HEK293T (cell line): Measurements from ENCODE around the gene PCBP3.
"Not testable (repeated sequence)": the region's sequence is repeated elsewhere in the genome, so short reads cannot be mapped to it uniquely, and the experiment has no call there.

Experiments
- CTCF ChIA-PET: fragments of 350-600 bp; formaldehyde crosslinking; extraction: SDS; loops from one replicate; lab custom pipeline; 2021; ENCODE audit warnings: antibody characterized with exemption, inconsistent platforms; lab: Yijun Ruan, JAX
- POLR2A ChIA-PET: fragments of 350-600 bp; formaldehyde crosslinking; extraction: SDS; loops from one replicate; lab custom pipeline; 2020; ENCODE audit warnings: antibody characterized with exemption, inconsistent platforms; lab: Yijun Ruan, JAX
- DNase-seq: peaks from one replicate; pipeline ENCODE4 v3.0.0; 2012; ENCODE audit warnings: mixed read lengths; ENCODE audit errors: extremely low spot score
- ARNT ChIP-seq: fragments of 450-650 bp; IDR thresholded peaks from 2 replicates; pipeline ENCODE4 v1.6.1; 2017; ENCODE audit warnings: mild to moderate bottlenecking
- BHLHE40 ChIP-seq: fragments of 450-650 bp; IDR thresholded peaks from 2 replicates; pipeline ENCODE4 v1.6.1; 2016; ENCODE audit warnings: mild to moderate bottlenecking, moderate library complexity, borderline replicate concordance
- CTBP1 ChIP-seq: fragments of 450-650 bp; IDR thresholded peaks from 2 replicates; pipeline ENCODE4 v1.6.1; 2016; ENCODE audit warnings: borderline replicate concordance
- ELF4 ChIP-seq: fragments of 450-650 bp; IDR thresholded peaks from 2 replicates; pipeline ENCODE4 v1.6.1; 2017; ENCODE audit warnings: antibody characterized with exemption
- FOXA1 ChIP-seq: fragments of 450-650 bp; IDR thresholded peaks from 2 replicates; pipeline ENCODE4 v1.6.1; 2016; ENCODE audit warnings: mild to moderate bottlenecking
- FOXK2 ChIP-seq: fragments of 450-650 bp; IDR thresholded peaks from 2 replicates; pipeline ENCODE4 v1.6.1; 2016; ENCODE audit warnings: mild to moderate bottlenecking
- FOXM1 ChIP-seq: fragments of 450-650 bp; IDR thresholded peaks from 2 replicates; pipeline ENCODE4 v1.6.1; 2017; ENCODE audit warnings: mild to moderate bottlenecking, borderline replicate concordance
- HDGF ChIP-seq: fragments of 450-650 bp; IDR thresholded peaks from 2 replicates; pipeline ENCODE4 v1.6.1; 2017; ENCODE audit warnings: antibody characterized with exemption, borderline replicate concordance
- L3MBTL2 ChIP-seq: fragments of 450-650 bp; conservative IDR thresholded peaks from 2 replicates; pipeline ENCODE4 v1.6.1; 2016; ENCODE audit warnings: mild to moderate bottlenecking
- LEF1 ChIP-seq: fragments of 450-650 bp; IDR thresholded peaks from 2 replicates; pipeline ENCODE4 v1.6.1; 2017; ENCODE audit warnings: mild to moderate bottlenecking, borderline replicate concordance
- NFRKB ChIP-seq: fragments of 450-650 bp; IDR thresholded peaks from 2 replicates; pipeline ENCODE4 v1.6.1; 2016; ENCODE audit warnings: mild to moderate bottlenecking, moderate library complexity
- SP1 ChIP-seq: fragments of 450-650 bp; IDR thresholded peaks from 2 replicates; pipeline ENCODE4 v1.6.1; 2017
- SUZ12 ChIP-seq: fragments of 450-650 bp; IDR thresholded peaks from 2 replicates; pipeline ENCODE4 v1.6.1; 2016; ENCODE audit warnings: mild to moderate bottlenecking
- TARDBP ChIP-seq: fragments of 450-650 bp; IDR thresholded peaks from 2 replicates; pipeline ENCODE4 v1.6.1; 2016
- ZNF384 ChIP-seq: fragments of 450-650 bp; IDR thresholded peaks from 2 replicates; pipeline ENCODE4 v1.6.1; 2016
- TF ChIP-seq, protein P1 (sequence below): fragments of 450-650 bp; IDR thresholded peaks from 2 replicates; pipeline ENCODE4 v1.6.1; 2016

Gene PCBP3

GRCh38 chr21:45831991-45832740 is 188.6 kb downstream of the PCBP3 start:
- no peak for DNase-seq
- no peak for TF ChIP-seq L3MBTL2
- ChIA-PET CTCF (interaction anchor here (1.1 kb wide), 1 partner anchor 15 kb away, joined by 3 read pairs; no protein-coding TSS in a partner anchor), POLR2A (no interaction called here)

GRCh38 chr21:45832741-45833235 is 189.3 kb downstream of the PCBP3 start:
- CTCF ChIA-PET, POLR2A ChIA-PET, DNase-seq: not testable (repeated sequence)

GRCh38 chr21:45833414-45833813 is 189.9 kb downstream of the PCBP3 start:
- ChIA-PET CTCF (no interaction called here), POLR2A (no interaction called here)
- no peak for DNase-seq
- TF ChIP-seq NFRKB: no peak
- TF ChIP-seq FOXM1: no peak
- no peak for TF ChIP-seq SUZ12
- TF ChIP-seq ARNT: no peak
- no peak for TF ChIP-seq SP1

DNA sequence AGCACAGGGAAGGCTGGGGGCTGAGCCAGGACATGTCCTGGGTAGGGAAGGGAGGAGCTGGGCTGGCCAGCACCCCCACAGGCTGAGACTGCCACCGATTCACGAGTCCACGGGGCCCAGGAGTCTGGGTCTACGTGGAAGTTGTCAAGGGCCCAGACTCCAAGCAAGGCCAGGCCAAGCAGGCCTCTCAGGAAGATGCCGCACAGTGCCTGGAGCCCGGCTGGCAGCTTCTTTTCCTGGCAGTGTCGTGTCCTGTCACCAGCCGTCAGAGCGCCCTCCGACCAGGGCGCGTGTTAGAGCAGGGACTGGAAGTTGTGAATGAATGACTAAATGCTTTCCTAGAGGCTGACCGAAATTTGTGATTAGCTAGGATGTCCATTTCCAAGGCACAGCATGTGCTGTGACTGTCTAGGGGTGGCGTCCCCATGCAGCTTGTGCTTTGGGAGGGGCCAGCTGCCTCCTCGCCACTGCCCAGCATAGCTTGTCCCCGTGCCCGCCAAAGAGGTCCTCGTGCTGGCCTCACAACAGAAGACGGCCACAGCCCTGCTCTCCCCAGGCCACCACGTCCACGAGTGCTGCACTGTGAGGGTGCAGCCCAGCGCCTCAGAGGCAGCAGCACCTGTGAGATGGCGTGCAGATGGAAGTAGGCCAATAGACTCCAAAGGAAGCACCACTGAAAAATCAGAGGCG is 190.6 kb downstream of the PCBP3 start:
- no peak for DNase-seq
- ChIA-PET CTCF (no interaction called here), POLR2A (no interaction called here)
- TF ChIP-seq ARNT (no peak), HDGF (no peak), ELF4 (no peak), FOXA1 (no peak), FOXM1 (no peak), BHLHE40 (no peak), FOXK2 (no peak), CTBP1 (no peak), NFRKB (no peak), SUZ12 (no peak), ZNF384 (no peak), SP1 (no peak), LEF1 (no peak), L3MBTL2 (no peak), TARDBP (no peak)
- TF ChIP-seq, protein P1, sequence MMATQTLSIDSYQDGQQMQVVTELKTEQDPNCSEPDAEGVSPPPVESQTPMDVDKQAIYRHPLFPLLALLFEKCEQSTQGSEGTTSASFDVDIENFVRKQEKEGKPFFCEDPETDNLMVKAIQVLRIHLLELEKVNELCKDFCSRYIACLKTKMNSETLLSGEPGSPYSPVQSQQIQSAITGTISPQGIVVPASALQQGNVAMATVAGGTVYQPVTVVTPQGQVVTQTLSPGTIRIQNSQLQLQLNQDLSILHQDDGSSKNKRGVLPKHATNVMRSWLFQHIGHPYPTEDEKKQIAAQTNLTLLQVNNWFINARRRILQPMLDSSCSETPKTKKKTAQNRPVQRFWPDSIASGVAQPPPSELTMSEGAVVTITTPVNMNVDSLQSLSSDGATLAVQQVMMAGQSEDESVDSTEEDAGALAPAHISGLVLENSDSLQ: no peak

DNA sequence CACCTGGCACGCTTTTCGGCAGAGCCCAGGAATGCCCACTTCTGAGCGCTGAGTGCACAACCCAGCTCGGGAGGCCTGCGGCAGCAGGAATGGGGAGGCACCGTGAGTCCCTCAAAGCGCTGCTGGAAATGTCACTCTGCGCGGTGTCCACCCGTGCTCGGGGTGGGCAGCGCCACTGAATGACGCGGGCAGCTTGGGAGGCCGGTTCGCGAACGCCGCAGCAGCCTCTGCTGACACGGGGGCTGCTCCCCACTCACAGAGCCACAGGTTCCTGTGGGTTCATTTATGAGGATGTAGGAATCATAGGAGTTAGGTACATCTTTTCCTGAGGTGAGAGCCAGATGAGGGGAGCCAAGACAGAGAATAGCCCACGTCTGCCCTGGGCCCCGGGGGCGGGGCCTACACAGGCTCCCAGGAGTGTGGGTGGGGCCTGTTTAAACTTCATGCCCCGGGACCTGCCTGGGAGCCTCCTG is 191.3 kb downstream of the PCBP3 start:
- ChIA-PET POLR2A (no interaction called here), CTCF (no interaction called here)
- no peak for DNase-seq
- no peak for TF ChIP-seq ARNT
- TF ChIP-seq, protein P1: no peak
- TF ChIP-seq HDGF: no peak
- no peak for TF ChIP-seq CTBP1
- TF ChIP-seq BHLHE40: no peak
- no peak for TF ChIP-seq TARDBP
- TF ChIP-seq ELF4: no peak
- TF ChIP-seq L3MBTL2: no peak
- no peak for TF ChIP-seq FOXK2
- no peak for TF ChIP-seq LEF1
- no peak for TF ChIP-seq FOXA1
- TF ChIP-seq SP1: no peak
- no peak for TF ChIP-seq NFRKB
- no peak for TF ChIP-seq SUZ12
- no peak for TF ChIP-seq ZNF384

GRCh38 chr21:45835301-45836267 is 192.1 kb downstream of the PCBP3 start:
- POLR2A ChIA-PET: no interaction called here
- no peak for DNase-seq
- no peak for TF ChIP-seq BHLHE40
- no peak for TF ChIP-seq SUZ12
- no peak for TF ChIP-seq ARNT
- no peak for TF ChIP-seq SP1
- no peak for TF ChIP-seq HDGF
- no peak for TF ChIP-seq NFRKB
- no peak for TF ChIP-seq TARDBP
- TF ChIP-seq ZNF384: no peak
- no peak for TF ChIP-seq L3MBTL2
- TF ChIP-seq ELF4: no peak
- no peak for TF ChIP-seq FOXM1
- no peak for TF ChIP-seq FOXK2
- TF ChIP-seq FOXA1: no peak
- no peak for TF ChIP-seq CTBP1
- TF ChIP-seq, protein P1: no peak
- no peak for TF ChIP-seq LEF1
- CTCF ChIA-PET: no interaction called here
